Suprapubic skin (tissue), 4 donors: Measurements from ENCODE around the gene VIT. TPM values are rescaled to one million over a fixed set of nuclear protein-coding genes. Genes with fewer than 3 reads are reported as not detected.

ENCODE experiments used
- DNase-seq, 2 donors: peaks; one replicate each; pipeline ENCODE4 v3.0.0-alpha.2; 2019; ENCODE audit warnings: low spot score in 2 of 2
- H3K27ac ChIP-seq: fragments of 200-600 bp; sonication (generic); one replicate; pipeline ENCODE4 v1.5.1; 2019
- H3K27me3 ChIP-seq: fragments of 200-600 bp; sonication (generic); one replicate; pipeline ENCODE4 v1.5.1; 2019
- H3K36me3 ChIP-seq: fragments of 200-600 bp; sonication (generic); one replicate; pipeline ENCODE4 v1.5.1; 2019
- H3K4me1 ChIP-seq: fragments of 200-600 bp; sonication (generic); one replicate; pipeline ENCODE4 v1.5.1; 2019
- H3K4me3 ChIP-seq: fragments of 200-600 bp; sonication (generic); one replicate; pipeline ENCODE4 v1.5.1; 2019; ENCODE audit warnings: mild to moderate bottlenecking
- H3K9me3 ChIP-seq: fragments of 200-600 bp; sonication (generic); one replicate; pipeline ENCODE4 v1.5.1; 2019
- CTCF ChIP-seq, 2 donors: fragments of 200-600 bp in 1 of 2; fragments of 450-650 bp in 1 of 2; sonication (generic) in 1 of 2; IDR thresholded peaks; one replicate each; pipeline ENCODE4 v1.5.1; 2016 to 2019; ENCODE audit warnings: antibody characterized with exemption in 2 of 2, mild to moderate bottlenecking in 1 of 2, moderate library complexity in 1 of 2
- EP300 ChIP-seq: sonication (generic); formaldehyde crosslinking; IDR thresholded peaks from one replicate; pipeline ENCODE4 v1.6.1; 2017; ENCODE audit warnings: antibody characterized with exemption
- POLR2A ChIP-seq, 2 donors: fragments of 450-650 bp; IDR thresholded peaks; one replicate each; pipeline ENCODE4 v1.6.1; 2017; ENCODE audit warnings: antibody characterized with exemption in 2 of 2, mild to moderate bottlenecking in 2 of 2, moderate library complexity in 2 of 2
- POLR2AphosphoS5 ChIP-seq, 3 donors: sonication (generic); formaldehyde crosslinking; IDR thresholded peaks; one replicate each; pipeline ENCODE4 v1.6.1; 2017; ENCODE audit warnings: antibody characterized with exemption in 3 of 3
- WGBS: methylation state at CpG from one replicate; pipeline ENCODE4 v1.1.5; 2018; 5-methylcytosine and 5-hydroxymethylcytosine counted together
- total RNA-seq, 4 donors: library from RNA; depleted of rRNA; stranded (reverse); fragments of >200 nt; gene quantifications; one replicate each; pipeline ENCODE4 v1.1.0, GENCODE V29; 2016

VIT gene
- total RNA-seq, 4 donors from 2014 or later = 5.6 to 9.8 (median 9.1) TPM

GRCh38 chr2:36743954-36744353, 47.4 kb downstream of the VIT start:
- TF ChIP-seq EP300 (no peak), CTCF (IDR thresholded peaks at IDR 0.05) (no peak), POLR2A (IDR thresholded peaks at IDR 0.05) (no peak), POLR2AphosphoS5 (IDR thresholded peaks at IDR 0.05) (no peak)
- no peak for DNase-seq
- 89% methylated on average over 2 of the region's 2 CpGs for WGBS
- Histone ChIP-seq H3K27me3 (no peaks in the 10 kb centered on the region), H3K4me3 (no peak overlapping the region), H3K9me3 (no peaks in the 10 kb centered on the region), H3K36me3 (no peaks in the 10 kb centered on the region), H3K27ac (no peak overlapping the region), H3K4me1 (no peaks in the 10 kb centered on the region)

- no peaks in the 10 kb centered on the region for H3K36me3 ChIP-seq
- no peaks in the 10 kb centered on the region for H3K27me3 ChIP-seq
- H3K27ac ChIP-seq = no peak overlapping the region
- no peaks in the 10 kb centered on the region for H3K9me3 ChIP-seq
- no peaks in the 10 kb centered on the region for H3K4me1 ChIP-seq
- 89% methylated on average over 1 of the region's 1 CpG for WGBS
- DNase-seq = no peak
- TF ChIP-seq POLR2A (IDR thresholded peaks at IDR 0.05) (no peak), EP300 (no peak), CTCF (IDR thresholded peaks at IDR 0.05) (no peak), POLR2AphosphoS5 (IDR thresholded peaks at IDR 0.05) (no peak)
- no peak overlapping the region for H3K4me3 ChIP-seq
Measured at GRCh38 chr2:36748166-36748565, 51.7 kb downstream of the VIT start.

- H3K36me3 ChIP-seq = no peaks in the 10 kb centered on the region
- TF ChIP-seq POLR2AphosphoS5 (IDR thresholded peaks at IDR 0.05) = no peak
- TF ChIP-seq EP300 = no peak
- TF ChIP-seq POLR2A (IDR thresholded peaks at IDR 0.05) = no peak
- DNase-seq = no peak
- WGBS = 83% methylated on average over 5 of the region's 5 CpGs
- no peaks in the 10 kb centered on the region for H3K27me3 ChIP-seq
- no peaks in the 10 kb centered on the region for H3K4me1 ChIP-seq
- H3K9me3 ChIP-seq = no peaks in the 10 kb centered on the region
- no peak overlapping the region for H3K4me3 ChIP-seq
- H3K27ac ChIP-seq = no peak overlapping the region
Measured at GRCh38 chr2:36750101-36750500, 53.6 kb downstream of the VIT start.

- H3K27me3 ChIP-seq = no peaks in the 10 kb centered on the region
- no peak overlapping the region for H3K4me3 ChIP-seq
- H3K4me1 ChIP-seq = no peaks in the 10 kb centered on the region
- 57% methylated on average over 5 of the region's 5 CpGs for WGBS
- DNase-seq = no peak
- TF ChIP-seq POLR2A (IDR thresholded peaks at IDR 0.05) (no peak), EP300 (no peak), CTCF (IDR thresholded peaks at IDR 0.05) (no peak), POLR2AphosphoS5 (IDR thresholded peaks at IDR 0.05) (no peak)
- H3K36me3 ChIP-seq = no peaks in the 10 kb centered on the region
- no peak overlapping the region for H3K27ac ChIP-seq
- no peaks in the 10 kb centered on the region for H3K9me3 ChIP-seq
Measured at GRCh38 chr2:36753706-36754221, 57.3 kb downstream of the VIT start.

GRCh38 chr2:36754578-36754977, 58.1 kb downstream of the VIT start:
- H3K4me3 ChIP-seq = no peak overlapping the region
- H3K4me1 ChIP-seq = no peaks in the 10 kb centered on the region
- WGBS = 84% methylated on average over 3 of the region's 3 CpGs
- no peak for TF ChIP-seq CTCF (IDR thresholded peaks at IDR 0.05)
- no peak for TF ChIP-seq POLR2A (IDR thresholded peaks at IDR 0.05)
- TF ChIP-seq EP300 = no peak
- no peak for TF ChIP-seq POLR2AphosphoS5 (IDR thresholded peaks at IDR 0.05)
- H3K9me3 ChIP-seq = no peaks in the 10 kb centered on the region
- H3K36me3 ChIP-seq = no peaks in the 10 kb centered on the region
- no peaks in the 10 kb centered on the region for H3K27me3 ChIP-seq
- no peak for DNase-seq
- H3K27ac ChIP-seq = no peak overlapping the region

- WGBS = 85% methylated on average over 8 of the region's 8 CpGs
- no peak overlapping the region for H3K27ac ChIP-seq
- H3K36me3 ChIP-seq = no peaks in the 10 kb centered on the region
- H3K4me3 ChIP-seq = no peak overlapping the region
- DNase-seq = no peak
- H3K27me3 ChIP-seq = no peaks in the 10 kb centered on the region
- no peaks in the 10 kb centered on the region for H3K9me3 ChIP-seq
- H3K4me1 ChIP-seq = no peaks in the 10 kb centered on the region
- TF ChIP-seq CTCF (IDR thresholded peaks at IDR 0.05) (no peak), POLR2A (IDR thresholded peaks at IDR 0.05) (no peak), EP300 (no peak), POLR2AphosphoS5 (IDR thresholded peaks at IDR 0.05) (no peak)
Measured at GRCh38 chr2:36756438-36756837, 59.9 kb downstream of the VIT start.
